Fibroblast of pulmonary artery (primary cell): ENCODE results near the gene TCEA2.

Source experiments
- DNase-seq: peaks from one replicate; pipeline ENCODE4 v3.0.0-alpha.2; 2010; ENCODE audit warnings: low read depth
- H3K4me3 ChIP-seq: replicated peaks from 2 replicates; pipeline ENCODE4 v1.5.1; 2011; ENCODE audit warnings: low read depth, mild to moderate bottlenecking, control low read depth, low read length, moderate library complexity
- TF ChIP-seq, protein P1 (sequence below): IDR thresholded peaks from 2 replicates; pipeline ENCODE4 v1.5.1; 2011; ENCODE audit warnings: mild to moderate bottlenecking, control low read depth, low read length, inconsistent platforms; ENCODE audit errors: missing control alignments

TCEA2 gene

DNA sequence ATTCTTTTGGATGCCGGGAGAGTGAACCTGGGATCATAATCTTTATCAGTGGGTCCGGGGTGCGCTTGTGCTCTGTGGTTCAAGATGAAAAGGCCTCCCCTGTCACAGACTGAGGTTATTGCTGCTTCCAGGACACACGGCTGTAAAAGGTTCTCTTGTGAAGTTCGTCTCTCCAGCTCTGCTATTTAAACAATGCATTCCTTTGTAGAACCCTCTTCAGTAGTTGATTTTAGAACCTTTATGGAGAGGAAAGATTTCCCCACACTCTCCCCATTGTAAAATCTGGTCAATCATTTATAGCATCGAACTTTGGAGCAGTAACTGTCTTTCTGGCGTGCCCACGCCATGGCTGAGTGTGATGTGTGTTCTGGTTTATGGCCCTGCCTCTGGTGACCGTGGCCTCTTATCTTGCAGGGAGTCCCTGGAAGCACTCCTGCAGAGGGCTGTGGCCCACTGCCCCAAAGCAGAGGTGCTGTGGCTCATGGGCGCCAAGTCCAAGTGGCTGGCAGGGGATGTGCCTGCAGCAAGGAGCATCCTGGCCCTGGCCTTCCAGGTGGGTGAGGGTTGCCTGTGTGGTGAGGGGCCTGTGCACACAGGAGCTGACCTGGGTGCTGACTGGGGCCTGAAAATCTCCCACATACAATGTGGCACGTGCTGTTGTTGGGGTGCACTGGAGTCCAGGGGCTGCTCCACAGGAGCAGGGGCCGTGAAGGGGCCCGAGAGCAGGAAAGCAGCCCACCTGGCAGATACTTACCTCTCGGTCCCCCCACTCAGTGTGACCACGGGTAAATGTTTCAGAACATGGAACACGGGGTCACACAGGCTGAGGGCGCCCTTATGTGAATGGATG, 38.6 kb upstream of the TCEA2 start:
- TF ChIP-seq, protein P1, sequence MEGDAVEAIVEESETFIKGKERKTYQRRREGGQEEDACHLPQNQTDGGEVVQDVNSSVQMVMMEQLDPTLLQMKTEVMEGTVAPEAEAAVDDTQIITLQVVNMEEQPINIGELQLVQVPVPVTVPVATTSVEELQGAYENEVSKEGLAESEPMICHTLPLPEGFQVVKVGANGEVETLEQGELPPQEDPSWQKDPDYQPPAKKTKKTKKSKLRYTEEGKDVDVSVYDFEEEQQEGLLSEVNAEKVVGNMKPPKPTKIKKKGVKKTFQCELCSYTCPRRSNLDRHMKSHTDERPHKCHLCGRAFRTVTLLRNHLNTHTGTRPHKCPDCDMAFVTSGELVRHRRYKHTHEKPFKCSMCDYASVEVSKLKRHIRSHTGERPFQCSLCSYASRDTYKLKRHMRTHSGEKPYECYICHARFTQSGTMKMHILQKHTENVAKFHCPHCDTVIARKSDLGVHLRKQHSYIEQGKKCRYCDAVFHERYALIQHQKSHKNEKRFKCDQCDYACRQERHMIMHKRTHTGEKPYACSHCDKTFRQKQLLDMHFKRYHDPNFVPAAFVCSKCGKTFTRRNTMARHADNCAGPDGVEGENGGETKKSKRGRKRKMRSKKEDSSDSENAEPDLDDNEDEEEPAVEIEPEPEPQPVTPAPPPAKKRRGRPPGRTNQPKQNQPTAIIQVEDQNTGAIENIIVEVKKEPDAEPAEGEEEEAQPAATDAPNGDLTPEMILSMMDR, result no peak
- no peak overlapping the region for H3K4me3 ChIP-seq

DNA sequence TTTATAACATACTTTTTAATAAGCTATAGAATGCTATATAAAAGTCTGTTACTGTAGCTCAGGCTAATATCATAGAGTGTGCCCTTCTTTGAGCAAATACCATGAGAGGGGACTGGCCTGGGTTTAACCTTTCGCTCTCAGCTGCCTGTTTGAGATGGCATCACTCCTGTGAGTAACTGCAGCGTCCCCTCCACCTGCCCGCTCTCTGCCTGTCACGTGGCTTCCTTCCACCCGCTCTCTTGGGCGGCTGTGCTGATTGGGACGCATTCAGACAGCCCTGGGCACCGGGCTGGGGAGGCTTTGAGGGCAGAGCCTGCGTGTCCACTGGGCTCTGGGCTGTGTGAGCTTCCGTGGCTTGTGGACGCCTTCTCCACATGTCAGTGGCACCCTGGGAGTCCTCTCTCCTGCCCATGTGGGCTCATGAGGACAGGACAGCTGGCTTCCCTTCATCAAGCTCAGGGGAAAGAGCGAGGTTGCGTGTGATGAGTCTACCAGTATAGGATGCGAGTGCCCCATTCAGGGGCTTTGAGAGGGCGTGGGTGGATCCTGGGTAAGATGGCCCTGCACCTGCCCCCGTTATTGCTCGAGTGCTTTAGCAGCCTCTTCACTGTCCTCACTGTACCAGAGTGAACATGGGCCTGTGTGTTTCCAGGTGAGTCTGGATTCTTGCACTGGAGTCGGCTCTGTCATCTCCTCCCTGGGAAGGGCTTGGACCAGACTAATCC, 37.7 kb upstream of the TCEA2 start:
- no peak overlapping the region for H3K4me3 ChIP-seq
- DNase-seq, result no peak
- TF ChIP-seq, protein P1, result no peak

More for the DNA sequence above, 38.6 kb upstream of the TCEA2 start:
- DNase-seq, result no peak

- DNase-seq, result no peak
- TF ChIP-seq, protein P1, result no peak
- H3K4me3 ChIP-seq, result no peak overlapping the region
Measured at GRCh38 chr20:64025826-64026412, 37.1 kb upstream of the TCEA2 start.

- DNase-seq, result no peak
- no peak overlapping the region for H3K4me3 ChIP-seq
- TF ChIP-seq, protein P1, result no peak
Measured at GRCh38 chr20:64027981-64028685, 34.9 kb upstream of the TCEA2 start.

DNA sequence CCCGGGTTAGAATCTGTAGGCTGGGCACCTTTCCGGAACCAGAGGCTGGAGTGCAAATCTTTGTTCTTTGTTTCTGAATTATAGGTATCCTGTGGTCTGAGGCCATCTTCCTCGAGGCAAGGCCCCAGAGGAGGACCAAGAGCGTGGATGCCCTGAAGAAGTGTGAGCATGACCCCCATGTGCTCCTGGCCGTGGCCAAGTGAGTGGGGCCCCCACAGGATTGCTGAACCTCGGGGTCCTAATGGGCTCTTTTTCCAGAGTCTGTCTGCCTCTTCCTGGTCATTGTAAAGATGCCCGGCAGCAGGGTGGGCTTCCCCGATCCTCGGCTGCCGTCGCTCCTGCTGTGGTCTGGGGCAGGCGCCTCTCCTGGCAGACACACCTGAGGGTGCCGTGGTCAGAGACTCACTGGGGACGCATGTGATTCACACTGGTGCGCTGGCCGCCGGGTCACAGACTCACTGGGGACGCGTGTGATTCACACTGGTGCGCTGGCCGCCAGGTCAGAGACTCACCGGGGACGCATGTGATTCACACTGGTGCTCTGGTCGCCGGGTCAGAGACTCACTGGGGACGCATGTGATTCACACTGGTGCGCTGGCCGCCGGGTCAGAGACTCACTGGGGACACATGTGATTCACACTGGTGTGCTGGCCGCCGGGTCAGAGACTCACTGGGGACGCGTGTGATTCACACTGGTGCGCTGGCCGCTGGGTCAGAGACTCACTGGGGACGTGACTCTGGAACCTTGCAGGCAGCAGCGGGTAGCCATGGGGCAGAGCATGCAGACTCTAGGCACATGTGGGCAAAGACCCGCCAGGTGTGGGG, 33.5 kb upstream of the TCEA2 start:
- H3K4me3 ChIP-seq, result no peak overlapping the region
- TF ChIP-seq, protein P1, result no peak
- DNase-seq, result no peak

- no peak overlapping the region for H3K4me3 ChIP-seq
- DNase-seq, result no peak
- TF ChIP-seq, protein P1, result no peak
Measured at GRCh38 chr20:64030371-64031134, 32.4 kb upstream of the TCEA2 start.
